OCI-LY7 (cell line): ENCODE measurements around the gene ARF5. TPM values are rescaled to one million over a fixed set of nuclear protein-coding genes. Genes with fewer than 3 reads are reported as not detected.
A peak's percentile ranks its signal among the peaks of the same experiment; 100 is the strongest.

ENCODE experiments used
- BruUV-seq: library from RNA; stranded (reverse); fragments of 400-500 nt; replicated peaks from 2 replicates; lab custom pipeline; 2021; lab: Mats Ljungman, UMichigan
- CTCF ChIA-PET: fragments of 300-600 bp; sonication (Branson Sonifier 250); formaldehyde crosslinking; loops from one replicate; lab custom pipeline; 2022; ENCODE audit warnings: antibody characterized with exemption; ENCODE audit not compliant: unreplicated experiment; lab: Charles Lee
- POLR2A ChIA-PET: fragments of 300-600 bp; sonication (Branson Sonifier 250); formaldehyde crosslinking; loops from one replicate; lab custom pipeline; 2022; ENCODE audit warnings: antibody characterized with exemption; lab: Charles Lee
- DNase-seq: peaks from one replicate; pipeline ENCODE4 v3.0.0-alpha.2; 2015; ENCODE audit warnings: low spot score
- H2AFZ ChIP-seq: fragments of 200-600 bp; sonication (generic), shearing (Covaris generic); 2 replicates; pipeline ENCODE4 v1.6.1; 2014; ENCODE audit warnings: mild to moderate bottlenecking, antibody characterized with exemption, low read length, moderate library complexity
- H3K27ac ChIP-seq: fragments of 200-600 bp; sonication (generic); 2 replicates; pipeline ENCODE4 v1.5.1; 2014; ENCODE audit warnings: mixed run types, low read depth, mild to moderate bottlenecking, moderate library complexity, low read length, inconsistent platforms; ENCODE audit not compliant: poor library complexity, severe bottlenecking
- H3K36me3 ChIP-seq: fragments of 200-600 bp; sonication (generic); 2 replicates; pipeline ENCODE4 v1.6.1; 2014; ENCODE audit warnings: mild to moderate bottlenecking, antibody characterized with exemption, low read length, moderate library complexity, mixed read lengths; ENCODE audit not compliant: insufficient read depth
- H3K4me1 ChIP-seq: fragments of 200-600 bp; sonication (generic); 2 replicates; pipeline ENCODE4 v1.5.1; 2014; ENCODE audit warnings: mild to moderate bottlenecking, low read length; ENCODE audit not compliant: insufficient read depth, poor library complexity, severe bottlenecking
- H3K4me2 ChIP-seq: fragments of 200-600 bp; sonication (generic); 2 replicates; pipeline ENCODE4 v1.6.1; 2014; ENCODE audit warnings: mild to moderate bottlenecking, low read length
- H3K4me3 ChIP-seq: fragments of 200-600 bp; sonication (generic); 2 replicates; pipeline ENCODE4 v1.5.1; 2014; ENCODE audit warnings: mild to moderate bottlenecking, low read depth, low read length; ENCODE audit not compliant: poor library complexity, severe bottlenecking
- H3K79me2 ChIP-seq: fragments of 200-600 bp; sonication (generic); 2 replicates; pipeline ENCODE4 v1.6.1; 2016; ENCODE audit warnings: low read depth, mild to moderate bottlenecking, low read length, moderate library complexity, mixed read lengths; ENCODE audit not compliant: insufficient read depth
- H3K9me2 ChIP-seq: fragments of 200-600 bp; sonication (generic); 2 replicates; pipeline ENCODE4 v1.6.1; 2016; ENCODE audit warnings: mild to moderate bottlenecking, low read length, mixed read lengths; ENCODE audit not compliant: insufficient read depth
- H3K9me3 ChIP-seq: fragments of 200-600 bp; sonication (generic); 2 replicates; pipeline ENCODE4 v1.6.1; 2014; ENCODE audit warnings: mild to moderate bottlenecking, mixed run types, low read length, mixed read lengths
- H4K20me1 ChIP-seq: fragments of 200-600 bp; sonication (generic); 2 replicates; pipeline ENCODE4 v1.6.1; 2014; ENCODE audit warnings: mild to moderate bottlenecking, antibody characterized with exemption, low read length, moderate library complexity, mixed read lengths; ENCODE audit not compliant: insufficient read depth
- EZH2phosphoT487 ChIP-seq: fragments of 200-600 bp; sonication (generic); IDR thresholded peaks from 2 replicates; pipeline ENCODE4 v1.6.1; 2018; ENCODE audit warnings: low read depth, borderline replicate concordance, mild to moderate bottlenecking, mixed run types, antibody characterized with exemption, low read length, moderate library complexity, mixed read lengths
- intact Hi-C: fragments of 100-400 bp; cut with micrococcal nuclease; formaldehyde crosslinking; loops from one replicate; pipeline ENCODE4 v1.10.0; 2022; ENCODE audit not compliant: unreplicated experiment
- total RNA-seq, 2 experiments: library from RNA; depleted of rRNA in 1 of 2; stranded (reverse); fragments of >200 nt in 1 of 2; shearing (Covaris generic) in 1 of 2; gene quantifications; 2 replicates each; pipeline ENCODE4 v1.2.3, GENCODE V29; 2014 to 2022
- TF ChIP-seq, protein P1 (sequence below): fragments of 200-600 bp; sonication (generic); conservative IDR thresholded peaks from 2 replicates; pipeline ENCODE4 v1.5.1; 2014; ENCODE audit warnings: mild to moderate bottlenecking, antibody characterized with exemption, low read length, moderate library complexity, mixed read lengths

ARF5 gene
- total RNA-seq, 2 experiments from 2014 or later, result 151 to 162 TPM

DNA sequence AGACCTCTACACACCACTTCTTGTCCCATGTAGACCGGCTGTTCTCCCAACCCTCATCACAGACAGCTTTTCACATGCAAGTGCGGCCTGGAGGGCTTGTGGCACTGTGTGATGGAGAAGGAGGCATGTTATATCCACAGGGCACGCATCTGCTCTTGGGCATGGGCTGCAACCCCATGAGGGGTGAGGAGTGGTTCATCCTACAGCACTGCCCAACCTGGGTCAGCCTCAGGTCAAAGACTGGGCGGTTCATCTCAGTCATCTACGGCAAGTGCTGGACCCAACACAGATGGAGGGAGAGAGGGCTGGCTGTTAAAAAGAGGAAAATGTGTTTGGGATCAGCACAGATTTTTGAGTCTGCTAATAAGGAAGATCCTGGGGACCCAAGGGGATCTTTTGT lies 7.5 kb downstream of the ARF5 start:
- no peaks in the 10 kb centered on the region for H3K9me2 ChIP-seq
- H3K4me3 ChIP-seq, result no peak overlapping the region
- H3K27ac ChIP-seq, result no peak overlapping the region
- CTCF ChIA-PET, result no interaction called here
- POLR2A ChIA-PET, result no interaction called here
- H3K36me3 ChIP-seq, result peaks cover 13% of the 10 kb centered on the region
- H2AFZ ChIP-seq, result no peak overlapping the region
- no peaks in the 10 kb centered on the region for H3K4me1 ChIP-seq
- no peaks in the 10 kb centered on the region for H3K79me2 ChIP-seq
- DNase-seq, result no peak
- no peaks in the 10 kb centered on the region for H4K20me1 ChIP-seq
- intact Hi-C loops, result no loop called here
- BruUV-seq, result no TSS peak
- H3K4me2 ChIP-seq, result no peak overlapping the region
- no peaks in the 10 kb centered on the region for H3K9me3 ChIP-seq
- TF ChIP-seq EZH2phosphoT487, result no peak
- TF ChIP-seq, protein P1, sequence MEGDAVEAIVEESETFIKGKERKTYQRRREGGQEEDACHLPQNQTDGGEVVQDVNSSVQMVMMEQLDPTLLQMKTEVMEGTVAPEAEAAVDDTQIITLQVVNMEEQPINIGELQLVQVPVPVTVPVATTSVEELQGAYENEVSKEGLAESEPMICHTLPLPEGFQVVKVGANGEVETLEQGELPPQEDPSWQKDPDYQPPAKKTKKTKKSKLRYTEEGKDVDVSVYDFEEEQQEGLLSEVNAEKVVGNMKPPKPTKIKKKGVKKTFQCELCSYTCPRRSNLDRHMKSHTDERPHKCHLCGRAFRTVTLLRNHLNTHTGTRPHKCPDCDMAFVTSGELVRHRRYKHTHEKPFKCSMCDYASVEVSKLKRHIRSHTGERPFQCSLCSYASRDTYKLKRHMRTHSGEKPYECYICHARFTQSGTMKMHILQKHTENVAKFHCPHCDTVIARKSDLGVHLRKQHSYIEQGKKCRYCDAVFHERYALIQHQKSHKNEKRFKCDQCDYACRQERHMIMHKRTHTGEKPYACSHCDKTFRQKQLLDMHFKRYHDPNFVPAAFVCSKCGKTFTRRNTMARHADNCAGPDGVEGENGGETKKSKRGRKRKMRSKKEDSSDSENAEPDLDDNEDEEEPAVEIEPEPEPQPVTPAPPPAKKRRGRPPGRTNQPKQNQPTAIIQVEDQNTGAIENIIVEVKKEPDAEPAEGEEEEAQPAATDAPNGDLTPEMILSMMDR, result no peak

DNA sequence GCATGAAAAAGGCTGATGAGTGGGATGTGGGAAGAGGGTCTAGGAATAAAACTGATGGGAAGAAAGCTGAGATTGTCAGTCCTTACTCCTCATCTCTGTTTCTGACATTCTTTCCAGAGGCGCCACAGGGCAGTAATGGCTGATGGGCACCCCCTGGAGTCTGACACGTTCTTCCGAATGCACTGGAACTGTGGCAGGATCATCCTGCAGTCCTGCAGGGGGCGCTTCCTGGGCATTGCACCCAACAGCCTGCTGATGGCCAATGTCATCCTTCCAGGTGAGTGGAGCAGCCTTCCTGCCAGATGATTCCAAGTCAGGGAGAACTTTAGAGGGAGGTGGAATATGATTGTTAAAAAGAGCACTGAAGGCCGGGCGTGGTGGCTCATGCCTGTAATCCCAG lies 10.1 kb downstream of the ARF5 start:
- Histone ChIP-seq H3K79me2 (no peaks in the 10 kb centered on the region), H3K4me1 (no peaks in the 10 kb centered on the region), H3K4me2 (no peak overlapping the region), H4K20me1 (no peaks in the 10 kb centered on the region), H3K27ac (no peak overlapping the region), H3K9me2 (no peaks in the 10 kb centered on the region), H3K4me3 (no peak overlapping the region), H3K9me3 (no peaks in the 10 kb centered on the region), H3K36me3 (no peaks in the 10 kb centered on the region), H2AFZ (no peak overlapping the region)
- intact Hi-C loops, result no loop called here
- TF ChIP-seq, protein P1, result peak; percentile 65
- no peak for TF ChIP-seq EZH2phosphoT487
- POLR2A ChIA-PET, result interaction anchor here (0.6 to 0.7 kb wide), 2 partner anchors 26 to 724 kb away, joined by 3 to 4 read pairs; no protein-coding TSS in a partner anchor
- DNase-seq, result no peak
- BruUV-seq, result no TSS peak
- CTCF ChIA-PET, result no interaction called here

DNA sequence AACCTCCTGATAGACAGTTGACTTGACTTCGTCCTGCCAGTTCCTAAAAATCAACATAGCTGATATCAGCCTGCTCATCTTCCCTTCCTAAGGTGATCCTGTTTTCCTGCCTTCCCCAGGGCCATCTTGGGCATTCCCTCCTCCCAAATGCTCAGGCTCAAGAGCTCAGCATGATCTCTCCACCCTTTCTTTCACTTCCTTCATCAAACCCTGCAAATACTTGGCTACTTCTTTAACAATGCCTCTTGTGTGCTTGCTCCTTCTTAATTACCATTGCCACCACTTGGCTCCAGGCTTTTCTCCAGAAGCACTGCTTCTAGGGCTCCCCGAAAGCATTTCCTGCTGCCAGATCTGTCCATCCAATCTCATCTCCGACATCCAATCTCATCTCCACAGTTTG lies 12.7 kb downstream of the ARF5 start:
- Histone ChIP-seq H3K4me3 (no peak overlapping the region), H4K20me1 (no peaks in the 10 kb centered on the region), H3K4me1 (no peaks in the 10 kb centered on the region), H3K4me2 (no peak overlapping the region), H2AFZ (no peak overlapping the region), H3K9me2 (no peaks in the 10 kb centered on the region), H3K27ac (no peak overlapping the region), H3K36me3 (no peaks in the 10 kb centered on the region), H3K9me3 (no peaks in the 10 kb centered on the region), H3K79me2 (no peaks in the 10 kb centered on the region)
- ChIA-PET CTCF (no interaction called here), POLR2A (interaction anchor here (0.6 kb wide), 1 partner anchor 23 kb away, joined by 4 read pairs; no protein-coding TSS in a partner anchor)
- DNase-seq, result no peak
- TF ChIP-seq EZH2phosphoT487, result no peak
- TF ChIP-seq, protein P1, result no peak
- intact Hi-C loops, result no loop called here
- BruUV-seq, result no TSS peak
